Esophagus muscularis mucosa (tissue), 4 donors: Measurements from ENCODE around the gene ABCC6. TPM values are rescaled to one million over a fixed set of nuclear protein-coding genes. Genes with fewer than 3 reads are reported as not detected.

Experiments
- DNase-seq: peaks from one replicate; pipeline ENCODE4 v3.0.0-alpha.2; 2017; ENCODE audit errors: extremely low spot score
- H3K27ac ChIP-seq, 4 donors: fragments of 200-600 bp; sonication (generic); replicated peaks in 1 of 4; 1 replicate in 3 of 4; 2 replicates in 1 of 4; pipeline ENCODE4 v1.5.1; 2016 to 2019; ENCODE audit warnings: mild to moderate bottlenecking in 1 of 4
- H3K27me3 ChIP-seq, 4 donors: fragments of 200-600 bp; sonication (generic); one replicate each; pipeline versions ENCODE4 v1.5.1 to v1.6.0; 2016 to 2019
- H3K36me3 ChIP-seq, 4 donors: fragments of 200-600 bp; sonication (generic); one replicate each; pipeline ENCODE4 v1.5.1; 2016 to 2019
- H3K4me1 ChIP-seq, 4 donors: fragments of 200-600 bp; sonication (generic); one replicate each; pipeline ENCODE4 v1.5.1; 2016 to 2019
- H3K4me3 ChIP-seq, 4 donors: fragments of 200-600 bp; sonication (generic); 1 replicate in 2 of 4; 2 replicates in 2 of 4; pipeline ENCODE4 v1.5.1; 2016 to 2019; ENCODE audit warnings: mild to moderate bottlenecking in 4 of 4, moderate library complexity in 1 of 4
- H3K9me3 ChIP-seq, 4 donors: fragments of 200-600 bp; sonication (generic); 1 replicate in 3 of 4; 2 replicates in 1 of 4; pipeline ENCODE4 v1.5.1; 2016 to 2019
- EP300 ChIP-seq: sonication (generic); formaldehyde crosslinking; IDR thresholded peaks from one replicate; pipeline ENCODE4 v1.6.1; 2017; ENCODE audit warnings: antibody characterized with exemption
- POLR2A ChIP-seq: fragments of 450-650 bp; IDR thresholded peaks from one replicate; pipeline ENCODE4 v1.6.1; 2017; ENCODE audit warnings: antibody characterized with exemption, moderate library complexity, mild to moderate bottlenecking, low read depth
- POLR2AphosphoS5 ChIP-seq, 2 donors: sonication (generic); formaldehyde crosslinking; IDR thresholded peaks; one replicate each; pipeline ENCODE4 v1.6.1; 2017; ENCODE audit warnings: antibody characterized with exemption in 2 of 2
- WGBS: methylation state at CpG from one replicate; pipeline ENCODE4 v1.1.5; 2018; 5-methylcytosine and 5-hydroxymethylcytosine counted together
- intact Hi-C: fragments of 100-400 bp; cut with DNase I; formaldehyde crosslinking; loops from one replicate; pipeline ENCODE4 v1.15.1; 2023
- total RNA-seq, 4 donors: library from RNA; depleted of rRNA; stranded (reverse); fragments of >200 nt; gene quantifications; one replicate each; pipeline versions ENCODE4 v1.1.0 to v1.2.1, GENCODE V29; 2016
- TF ChIP-seq, protein P1 (sequence below), 3 experiments: fragments of 200-600 bp in 2 of 3; fragments of 450-650 bp in 1 of 3; sonication (generic) in 2 of 3; IDR thresholded peaks; one replicate each; pipeline ENCODE4 v1.5.1; 2017 to 2019; ENCODE audit warnings: antibody characterized with exemption in 3 of 3, mild to moderate bottlenecking in 2 of 3, moderate library complexity in 1 of 3

The ABCC6 gene
- total RNA-seq, 4 donors from 2014 or later, result 0.17 to 0.83 (median 0.36) TPM

DNA sequence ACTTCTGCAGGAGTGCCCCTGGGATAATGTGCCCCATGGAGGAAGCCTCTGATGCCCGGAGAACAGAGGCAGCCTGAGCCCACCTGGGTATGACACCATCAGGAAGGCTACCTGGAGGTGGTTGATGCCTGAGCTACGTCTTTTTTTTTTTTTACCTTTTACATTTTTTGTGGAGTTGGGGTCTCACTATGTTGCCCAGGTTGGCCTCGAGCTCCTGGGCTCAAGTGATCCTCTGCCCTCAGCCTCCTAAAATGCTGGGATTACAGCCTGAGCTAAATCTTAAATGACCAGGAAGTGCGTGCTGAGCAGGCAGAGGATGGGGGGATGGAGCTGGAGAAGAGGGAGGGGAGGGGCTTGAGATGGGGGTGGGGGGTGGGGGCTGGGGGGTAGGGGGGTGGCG, 32.7 kb downstream of the ABCC6 start:
- Histone ChIP-seq H3K27ac (no peak overlapping the region), H3K36me3 (no peaks in the 10 kb centered on the region), H3K4me1 (peaks cover 0 to 17% (median 13%) of the 10 kb centered on the region in 4 donors), H3K9me3 (no peaks in the 10 kb centered on the region), H3K27me3 (no peaks in the 10 kb centered on the region), H3K4me3 (no peak overlapping the region)
- 98% methylated on average over 5 of the region's 5 CpGs for WGBS
- TF ChIP-seq EP300 (no peak), POLR2AphosphoS5 (IDR thresholded peaks at IDR 0.05) (no peak)
- intact Hi-C loops, result loop anchor here (10.0 kb wide), 2 partner anchors 426 to 496 kb away; no protein-coding TSS in a partner anchor
- DNase-seq, result no peak

DNA sequence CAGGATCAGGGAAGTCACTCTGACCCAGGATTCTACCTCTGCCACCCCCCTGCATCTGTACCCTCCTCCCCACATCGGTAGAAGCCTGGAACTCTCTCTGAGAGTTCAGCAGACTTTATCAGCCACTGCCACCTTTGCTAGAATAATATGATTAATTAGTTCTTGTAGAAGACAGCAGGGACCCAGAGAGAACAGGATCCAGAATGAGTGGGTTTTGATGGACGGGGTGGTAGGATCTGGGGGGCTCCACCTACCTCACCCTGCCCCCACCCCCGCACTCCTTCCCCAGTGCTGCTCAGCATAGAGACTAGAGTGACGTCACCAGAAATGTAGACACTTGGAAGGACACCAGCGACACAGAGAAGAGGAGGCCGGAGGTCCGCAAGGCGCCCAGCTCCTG, 33.5 kb downstream of the ABCC6 start:
- WGBS, result 71% methylated on average over 7 of the region's 8 CpGs
- Histone ChIP-seq H3K36me3 (no peaks in the 10 kb centered on the region), H3K27ac (no peak overlapping the region), H3K4me3 (no peak overlapping the region), H3K9me3 (no peaks in the 10 kb centered on the region), H3K27me3 (no peaks in the 10 kb centered on the region), H3K4me1 (peaks cover 0 to 13% (median 10%) of the 10 kb centered on the region in 4 donors)
- TF ChIP-seq POLR2A, result no peak
- TF ChIP-seq EP300, result no peak
- TF ChIP-seq POLR2AphosphoS5 (IDR thresholded peaks at IDR 0.05), result no peak
- TF ChIP-seq, protein P1, sequence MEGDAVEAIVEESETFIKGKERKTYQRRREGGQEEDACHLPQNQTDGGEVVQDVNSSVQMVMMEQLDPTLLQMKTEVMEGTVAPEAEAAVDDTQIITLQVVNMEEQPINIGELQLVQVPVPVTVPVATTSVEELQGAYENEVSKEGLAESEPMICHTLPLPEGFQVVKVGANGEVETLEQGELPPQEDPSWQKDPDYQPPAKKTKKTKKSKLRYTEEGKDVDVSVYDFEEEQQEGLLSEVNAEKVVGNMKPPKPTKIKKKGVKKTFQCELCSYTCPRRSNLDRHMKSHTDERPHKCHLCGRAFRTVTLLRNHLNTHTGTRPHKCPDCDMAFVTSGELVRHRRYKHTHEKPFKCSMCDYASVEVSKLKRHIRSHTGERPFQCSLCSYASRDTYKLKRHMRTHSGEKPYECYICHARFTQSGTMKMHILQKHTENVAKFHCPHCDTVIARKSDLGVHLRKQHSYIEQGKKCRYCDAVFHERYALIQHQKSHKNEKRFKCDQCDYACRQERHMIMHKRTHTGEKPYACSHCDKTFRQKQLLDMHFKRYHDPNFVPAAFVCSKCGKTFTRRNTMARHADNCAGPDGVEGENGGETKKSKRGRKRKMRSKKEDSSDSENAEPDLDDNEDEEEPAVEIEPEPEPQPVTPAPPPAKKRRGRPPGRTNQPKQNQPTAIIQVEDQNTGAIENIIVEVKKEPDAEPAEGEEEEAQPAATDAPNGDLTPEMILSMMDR (IDR thresholded peaks at IDR 0.05), result no peak
- no peak for DNase-seq
- intact Hi-C loops, result loop anchor here (10.0 kb wide), 2 partner anchors 425 to 495 kb away; no protein-coding TSS in a partner anchor

DNA sequence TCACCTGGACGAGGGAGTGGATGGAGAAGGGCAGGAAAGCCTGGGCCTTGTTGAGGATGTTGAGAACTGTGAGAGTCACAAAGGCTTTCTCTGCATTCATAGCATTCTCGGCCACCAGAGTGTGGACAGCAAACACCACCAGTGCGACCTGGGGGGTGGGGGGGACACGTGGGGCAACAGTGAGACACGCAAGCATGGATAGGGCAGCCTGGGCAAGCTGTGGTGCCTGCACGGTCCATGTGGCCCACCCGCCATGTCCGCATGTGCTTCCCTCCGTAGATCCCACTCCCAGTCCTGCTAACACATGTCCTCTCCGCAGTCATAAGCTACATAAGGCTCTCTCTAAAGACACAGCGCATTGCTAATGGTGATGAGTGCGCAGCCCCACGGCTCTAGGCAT, 34.5 kb downstream of the ABCC6 start:
- peaks cover 0 to 10% (median 8%) of the 10 kb centered on the region in 4 donors for H3K4me1 ChIP-seq
- no peaks in the 10 kb centered on the region for H3K9me3 ChIP-seq

DNA sequence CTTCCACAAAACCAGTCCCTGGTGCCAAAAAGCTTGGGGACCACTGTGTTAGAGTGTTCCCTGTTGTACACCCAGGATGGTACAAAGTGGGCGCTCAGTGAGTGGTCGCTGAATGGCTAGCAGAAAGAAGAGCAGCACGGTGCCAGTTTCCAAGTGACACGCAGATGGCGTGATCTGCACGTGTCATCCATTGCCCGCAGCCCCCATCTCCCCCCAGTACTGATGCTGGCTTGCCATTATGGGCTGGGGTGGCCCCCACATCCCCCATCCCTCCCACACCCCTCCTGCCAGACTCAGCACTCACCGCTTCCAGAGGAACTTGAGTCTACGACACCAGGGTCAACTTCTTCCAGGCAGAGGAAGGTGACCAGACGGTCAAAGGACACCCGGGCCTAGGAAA, 36.5 kb downstream of the ABCC6 start:
- Histone ChIP-seq H3K27me3 (no peaks in the 10 kb centered on the region), H3K4me3 (no peak overlapping the region), H3K4me1 (peaks cover 0 to 6% (median 4%) of the 10 kb centered on the region in 4 donors), H3K27ac (no peak overlapping the region), H3K36me3 (no peaks in the 10 kb centered on the region), H3K9me3 (no peaks in the 10 kb centered on the region)
- DNase-seq, result no peak
- TF ChIP-seq EP300 (no peak), POLR2AphosphoS5 (IDR thresholded peaks at IDR 0.05) (no peak), POLR2A (no peak)
- TF ChIP-seq, protein P1 (IDR thresholded peaks at IDR 0.05), result no peak
- 92% methylated on average over 6 of the region's 11 CpGs for WGBS
- intact Hi-C loops, result no loop called here

More for the DNA sequence above, 34.5 kb downstream of the ABCC6 start:
- 95% methylated on average over 5 of the region's 13 CpGs for WGBS
- H3K27ac ChIP-seq, result no peak overlapping the region
- no peak overlapping the region for H3K4me3 ChIP-seq
- H3K36me3 ChIP-seq, result no peaks in the 10 kb centered on the region
- TF ChIP-seq, protein P1 (IDR thresholded peaks at IDR 0.05), result no peak
- no peak for TF ChIP-seq EP300
- TF ChIP-seq POLR2AphosphoS5 (IDR thresholded peaks at IDR 0.05), result no peak
- TF ChIP-seq POLR2A, result no peak
- intact Hi-C loops, result no loop called here
- no peaks in the 10 kb centered on the region for H3K27me3 ChIP-seq
- DNase-seq, result no peak

DNA sequence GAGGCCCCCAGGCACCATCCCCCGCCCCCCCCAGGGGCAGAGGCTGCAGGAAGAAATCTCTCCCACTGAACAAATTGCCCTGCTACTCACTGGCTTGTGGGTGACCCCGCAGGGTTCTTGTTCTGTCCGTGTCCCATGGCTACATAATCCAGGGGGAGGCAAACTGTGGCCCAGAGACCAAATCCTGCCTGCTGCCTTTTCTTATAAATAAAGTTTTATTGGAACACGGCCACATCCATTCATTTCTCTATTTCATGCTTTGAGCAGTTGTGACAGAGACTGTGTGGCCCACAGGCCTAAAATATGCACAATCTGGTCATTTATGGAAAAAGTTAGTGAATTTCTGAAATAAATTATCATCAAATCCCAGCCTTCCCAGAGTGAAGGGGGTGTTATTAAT, 38.2 kb downstream of the ABCC6 start:
- no peaks in the 10 kb centered on the region for H3K4me1 ChIP-seq
- TF ChIP-seq EP300, result no peak
- TF ChIP-seq, protein P1 (IDR thresholded peaks at IDR 0.05), result no peak
- TF ChIP-seq POLR2A, result no peak
- TF ChIP-seq POLR2AphosphoS5 (IDR thresholded peaks at IDR 0.05), result no peak
- H3K27me3 ChIP-seq, result no peaks in the 10 kb centered on the region
- no peak overlapping the region for H3K4me3 ChIP-seq
- DNase-seq, result no peak
- WGBS, result 88% methylated on average over 4 of the region's 4 CpGs
- H3K36me3 ChIP-seq, result no peaks in the 10 kb centered on the region
- intact Hi-C loops, result no loop called here
- no peak overlapping the region for H3K27ac ChIP-seq
- no peaks in the 10 kb centered on the region for H3K9me3 ChIP-seq
